Measurements from ENCODE around the gene ACSL3.
"Not testable (repeated sequence)": the region's sequence is repeated elsewhere in the genome, so short reads cannot be mapped to it uniquely, and the experiment has no call there.

ACSL3 gene

GRCh38 chr2:222860740-222861410, at the start of gene ACSL3:
Gene ACSL3 (plus strand): TSS chr2:222861036. CDS start chr2:222908773, 47,737 bp downstream.
- FAIRE-seq: no peak

- FAIRE-seq: no peak
These were observed 49.0 kb upstream of the ACSL3 start for GRCh38 chr2:222811828-222812227.

GRCh38 chr2:222813177-222813843, 47.5 kb upstream of the ACSL3 start:
- FAIRE-seq: no peak

- FAIRE-seq: no peak
These were observed 41.0 kb upstream of the ACSL3 start for GRCh38 chr2:222819722-222820333.

GRCh38 chr2:222823183-222823930, 37.5 kb upstream of the ACSL3 start:
- FAIRE-seq: no peak

- FAIRE-seq: no peak
These were observed 35.8 kb upstream of the ACSL3 start for GRCh38 chr2:222825031-222825430.

- no peak for FAIRE-seq
These were observed 33.4 kb upstream of the ACSL3 start for GRCh38 chr2:222827417-222827816.

- no peak for FAIRE-seq
These were observed 32.3 kb upstream of the ACSL3 start for GRCh38 chr2:222828572-222828971.

- FAIRE-seq: no peak
These were observed 30.7 kb upstream of the ACSL3 start for GRCh38 chr2:222830164-222830563.

GRCh38 chr2:222833410-222833809, 27.4 kb upstream of the ACSL3 start:
- FAIRE-seq: no peak

- no peak for FAIRE-seq
These were observed 25.6 kb upstream of the ACSL3 start for GRCh38 chr2:222835143-222835822.

- FAIRE-seq: no peak
These were observed 25.0 kb upstream of the ACSL3 start for GRCh38 chr2:222835823-222836151.

GRCh38 chr2:222837643-222838056, 23.2 kb upstream of the ACSL3 start:
- FAIRE-seq: no peak

- no peak for FAIRE-seq
These were observed 20.6 kb upstream of the ACSL3 start for GRCh38 chr2:222840060-222840802.

- FAIRE-seq: peak; percentile 64
These were observed 18.2 kb upstream of the ACSL3 start for GRCh38 chr2:222842491-222843174.

- no peak for FAIRE-seq
These were observed 16.5 kb upstream of the ACSL3 start for GRCh38 chr2:222844323-222844722.

- FAIRE-seq: not testable (repeated sequence)
These were observed 15.5 kb upstream of the ACSL3 start for GRCh38 chr2:222845314-222845713.

GRCh38 chr2:222846003-222846402, 14.8 kb upstream of the ACSL3 start:
- FAIRE-seq: no peak

GRCh38 chr2:222848031-222848430, 12.8 kb upstream of the ACSL3 start:
- not testable (repeated sequence) for FAIRE-seq

GRCh38 chr2:222848862-222849261, 12.0 kb upstream of the ACSL3 start:
- FAIRE-seq: no peak

- FAIRE-seq: no peak
These were observed 8.7 kb upstream of the ACSL3 start for GRCh38 chr2:222851956-222852617.

All from islet of Langerhans (tissue), 1 donor.